ENCODE data around the gene LENEP.
"Not testable (repeated sequence)": the region's sequence is repeated elsewhere in the genome, so short reads cannot be mapped to it uniquely, and the experiment has no call there.

The LENEP gene

GRCh38 chr1:154972517-154973343 lies 20.7 kb upstream of the LENEP start:
- peak overlapping the region; percentile 89 for H3K4me3 ChIP-seq (ENCODE audit: low read depth, low read length)
- no peak for TF ChIP-seq CTCF (IDR thresholded peaks at IDR 0.05; ENCODE audit: low read depth, low read length)

- TF ChIP-seq CTCF (IDR thresholded peaks at IDR 0.05; ENCODE audit: low read depth, low read length) = no peak
- peak overlapping the region; percentile 89 for H3K4me3 ChIP-seq (ENCODE audit: low read depth, low read length)
Observed at GRCh38 chr1:154973344-154974101, 19.9 kb upstream of the LENEP start.

- TF ChIP-seq CTCF (IDR thresholded peaks at IDR 0.05; ENCODE audit: low read depth, low read length) = no peak
- peak within 1 kb of the TSS; percentile 89 for H3K4me3 ChIP-seq (ENCODE audit: low read depth, low read length)
Observed at GRCh38 chr1:154974102-154974807, 19.1 kb upstream of the LENEP start, which contains the start of gene CKS1B. Gene CKS1B (plus strand): TSS chr1:154974681. CDS start chr1:154974746, 65 bp downstream.

GRCh38 chr1:154974808-154975408 lies 18.5 kb upstream of the LENEP start:
- H3K4me3 ChIP-seq (ENCODE audit: low read depth, low read length) = peak overlapping the region; percentile 89
- TF ChIP-seq CTCF (IDR thresholded peaks at IDR 0.05; ENCODE audit: low read depth, low read length) = no peak

GRCh38 chr1:154975409-154976059 lies 17.9 kb upstream of the LENEP start:
- TF ChIP-seq CTCF (IDR thresholded peaks at IDR 0.05; ENCODE audit: low read depth, low read length) = no peak
- peak overlapping the region; percentile 89 for H3K4me3 ChIP-seq (ENCODE audit: low read depth, low read length)

GRCh38 chr1:154977762-154978161 lies 15.6 kb upstream of the LENEP start:
- not testable (repeated sequence) for H3K4me3 ChIP-seq (ENCODE audit: low read depth, low read length)

GRCh38 chr1:154978360-154978759 lies 15.0 kb upstream of the LENEP start:
- no peak for TF ChIP-seq CTCF (IDR thresholded peaks at IDR 0.05; ENCODE audit: low read depth, low read length)
- H3K4me3 ChIP-seq (ENCODE audit: low read depth, low read length) = no peak overlapping the region

Measured in WI38 (cell line).